GM12865 (cell line): Measurements from ENCODE around the gene SNED1.

Experiments used
- DNase-seq: peaks from one replicate; pipeline ENCODE4 v3.0.0; 2010; ENCODE audit warnings: low read depth
- H3K4me3 ChIP-seq: 2 replicates; pipeline ENCODE4 v1.5.1; 2011; ENCODE audit warnings: mild to moderate bottlenecking, low read depth, low read length, control low read depth
- TF ChIP-seq, protein P1 (sequence below): IDR thresholded peaks from 2 replicates; pipeline ENCODE4 v1.5.1; 2011; ENCODE audit warnings: low read length, control low read depth, low read depth, inconsistent platforms; ENCODE audit not compliant: insufficient read depth; ENCODE audit errors: missing control alignments

SNED1 gene

DNA sequence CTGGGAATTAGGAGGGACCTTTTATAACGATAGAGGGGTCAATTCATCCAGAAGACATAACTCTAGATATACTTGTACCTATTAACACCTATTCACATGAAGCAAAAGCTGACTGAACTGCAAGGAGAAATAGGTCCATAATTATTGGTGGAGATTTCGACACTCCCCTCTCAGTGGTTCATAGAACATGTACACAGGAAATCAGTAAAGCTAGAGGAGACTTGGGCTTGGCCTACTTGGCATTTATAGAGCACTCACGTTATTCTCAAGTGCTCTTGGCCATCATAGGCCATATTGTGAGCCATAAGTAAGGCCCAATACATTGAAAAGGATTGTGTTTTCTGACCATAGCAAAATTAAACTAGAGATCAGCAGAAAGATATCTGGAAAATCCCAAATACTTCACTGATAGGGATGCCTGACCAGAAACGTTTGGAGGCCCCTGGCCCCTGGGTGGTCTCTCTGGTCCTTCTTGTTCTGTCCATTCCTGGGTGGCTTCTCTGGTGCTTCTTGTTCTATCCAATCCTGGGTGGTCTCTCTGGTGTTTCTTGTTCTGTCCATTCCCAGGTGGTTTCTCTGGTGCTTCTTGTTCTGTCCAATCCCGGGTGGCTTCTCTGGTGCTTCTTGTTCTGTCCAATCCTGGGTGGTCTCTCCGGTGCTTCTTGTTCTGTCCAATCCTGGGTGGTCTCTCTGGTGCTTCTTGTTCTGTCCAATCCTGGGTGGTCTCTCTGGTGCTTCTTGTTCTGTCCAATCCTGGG is 49.0 kb downstream of the SNED1 start:
- TF ChIP-seq, protein P1, sequence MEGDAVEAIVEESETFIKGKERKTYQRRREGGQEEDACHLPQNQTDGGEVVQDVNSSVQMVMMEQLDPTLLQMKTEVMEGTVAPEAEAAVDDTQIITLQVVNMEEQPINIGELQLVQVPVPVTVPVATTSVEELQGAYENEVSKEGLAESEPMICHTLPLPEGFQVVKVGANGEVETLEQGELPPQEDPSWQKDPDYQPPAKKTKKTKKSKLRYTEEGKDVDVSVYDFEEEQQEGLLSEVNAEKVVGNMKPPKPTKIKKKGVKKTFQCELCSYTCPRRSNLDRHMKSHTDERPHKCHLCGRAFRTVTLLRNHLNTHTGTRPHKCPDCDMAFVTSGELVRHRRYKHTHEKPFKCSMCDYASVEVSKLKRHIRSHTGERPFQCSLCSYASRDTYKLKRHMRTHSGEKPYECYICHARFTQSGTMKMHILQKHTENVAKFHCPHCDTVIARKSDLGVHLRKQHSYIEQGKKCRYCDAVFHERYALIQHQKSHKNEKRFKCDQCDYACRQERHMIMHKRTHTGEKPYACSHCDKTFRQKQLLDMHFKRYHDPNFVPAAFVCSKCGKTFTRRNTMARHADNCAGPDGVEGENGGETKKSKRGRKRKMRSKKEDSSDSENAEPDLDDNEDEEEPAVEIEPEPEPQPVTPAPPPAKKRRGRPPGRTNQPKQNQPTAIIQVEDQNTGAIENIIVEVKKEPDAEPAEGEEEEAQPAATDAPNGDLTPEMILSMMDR, result no peak
- no peak for DNase-seq
- H3K4me3 ChIP-seq, result no peak overlapping the region

DNA sequence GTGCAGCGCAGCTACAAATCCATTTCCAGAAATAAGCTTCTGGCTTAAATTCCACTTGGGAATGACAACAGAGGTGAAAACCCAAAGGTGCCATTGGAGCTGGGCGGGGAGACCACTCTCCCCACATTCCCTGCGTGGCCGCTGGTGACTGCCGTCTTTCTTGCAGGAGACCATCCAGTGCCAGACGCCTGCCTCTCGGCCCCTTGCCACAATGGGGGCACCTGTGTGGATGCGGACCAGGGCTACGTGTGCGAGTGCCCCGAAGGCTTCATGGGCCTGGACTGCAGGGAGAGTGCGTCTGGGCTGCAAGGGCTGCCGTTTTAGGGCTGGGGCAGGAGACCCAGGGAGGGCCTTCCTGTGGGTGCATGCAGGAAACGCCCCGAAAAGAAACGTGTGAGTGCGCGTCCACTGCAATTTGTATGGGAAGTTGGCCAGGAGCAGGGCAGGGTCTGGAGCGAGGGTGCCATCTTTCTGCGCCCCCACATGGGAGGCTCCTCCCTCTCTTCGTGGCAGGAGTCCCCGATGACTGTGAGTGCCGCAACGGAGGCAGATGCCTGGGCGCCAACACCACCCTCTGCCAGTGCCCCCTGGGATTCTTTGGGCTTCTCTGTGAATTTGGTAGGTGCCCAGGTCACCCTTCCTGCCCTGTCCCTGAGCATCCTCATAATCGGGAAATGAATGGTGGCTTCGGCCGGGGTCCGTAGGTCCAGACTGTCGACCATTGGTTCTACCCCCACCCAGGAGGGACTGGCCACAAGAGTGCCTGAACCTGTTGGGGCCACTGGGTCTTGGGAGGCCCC is 49.9 kb downstream of the SNED1 start:
- H3K4me3 ChIP-seq, result no peak overlapping the region
- TF ChIP-seq, protein P1, result no peak
- DNase-seq, result no peak

DNA sequence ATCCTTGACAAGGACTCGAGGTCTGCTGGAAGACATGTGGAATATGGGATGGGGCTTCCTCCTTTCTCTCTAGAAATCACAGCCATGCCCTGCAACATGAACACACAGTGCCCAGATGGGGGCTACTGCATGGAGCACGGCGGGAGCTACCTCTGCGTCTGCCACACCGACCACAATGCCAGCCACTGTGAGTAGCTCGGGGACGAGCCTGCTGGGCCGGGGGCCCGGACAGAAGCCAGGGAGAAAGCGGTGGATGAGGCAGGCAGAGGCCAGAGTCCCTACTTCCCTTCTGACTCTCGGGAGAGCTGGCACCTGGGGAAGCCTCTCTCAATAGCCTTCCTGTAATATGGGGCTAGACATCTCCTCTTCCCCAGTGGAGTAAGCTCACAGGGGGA is 50.5 kb downstream of the SNED1 start:
- no peak overlapping the region for H3K4me3 ChIP-seq
- TF ChIP-seq, protein P1, result no peak
- DNase-seq, result no peak

DNA sequence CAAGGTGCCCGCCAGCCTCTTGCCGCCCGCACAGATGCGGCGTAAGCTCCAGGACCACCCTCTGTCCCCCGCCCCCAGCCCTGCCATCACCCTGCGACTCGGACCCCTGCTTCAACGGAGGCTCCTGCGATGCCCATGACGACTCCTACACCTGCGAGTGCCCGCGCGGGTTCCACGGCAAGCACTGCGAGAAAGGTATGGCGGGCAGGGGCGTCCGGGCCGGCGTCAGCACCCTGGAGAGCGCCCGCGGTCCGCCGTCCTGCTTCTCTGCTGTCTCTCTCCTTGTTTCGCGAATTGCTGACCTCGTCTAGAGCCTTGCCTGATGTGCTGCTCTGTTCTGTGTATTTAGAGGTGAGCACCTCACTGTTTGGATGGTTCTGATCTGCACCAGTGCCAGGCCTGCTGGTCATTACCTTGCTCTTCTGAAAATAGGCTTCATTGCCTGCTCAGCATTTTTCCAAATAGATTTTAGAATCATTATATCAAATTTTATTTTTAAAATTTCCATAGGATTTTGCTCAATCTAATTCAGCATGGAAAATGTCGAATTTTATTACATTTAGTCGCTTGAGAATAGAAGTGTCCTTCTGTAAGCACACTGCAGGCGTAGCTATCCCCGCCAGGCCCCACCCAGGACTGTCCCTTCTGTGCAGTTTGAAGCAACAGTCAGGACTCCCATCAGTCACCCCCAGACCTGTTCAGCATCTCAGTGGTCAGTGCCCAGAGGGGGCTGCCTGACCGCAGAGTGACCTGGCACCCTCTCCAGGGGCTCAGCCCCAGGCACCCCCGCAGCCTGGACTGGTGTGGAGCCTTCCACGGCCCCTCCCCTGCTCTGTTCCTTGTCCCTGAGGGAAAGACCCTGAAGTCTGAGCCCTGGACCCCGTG is 51.6 kb downstream of the SNED1 start:
- no peak for DNase-seq
- TF ChIP-seq, protein P1, result no peak
- no peak overlapping the region for H3K4me3 ChIP-seq

DNA sequence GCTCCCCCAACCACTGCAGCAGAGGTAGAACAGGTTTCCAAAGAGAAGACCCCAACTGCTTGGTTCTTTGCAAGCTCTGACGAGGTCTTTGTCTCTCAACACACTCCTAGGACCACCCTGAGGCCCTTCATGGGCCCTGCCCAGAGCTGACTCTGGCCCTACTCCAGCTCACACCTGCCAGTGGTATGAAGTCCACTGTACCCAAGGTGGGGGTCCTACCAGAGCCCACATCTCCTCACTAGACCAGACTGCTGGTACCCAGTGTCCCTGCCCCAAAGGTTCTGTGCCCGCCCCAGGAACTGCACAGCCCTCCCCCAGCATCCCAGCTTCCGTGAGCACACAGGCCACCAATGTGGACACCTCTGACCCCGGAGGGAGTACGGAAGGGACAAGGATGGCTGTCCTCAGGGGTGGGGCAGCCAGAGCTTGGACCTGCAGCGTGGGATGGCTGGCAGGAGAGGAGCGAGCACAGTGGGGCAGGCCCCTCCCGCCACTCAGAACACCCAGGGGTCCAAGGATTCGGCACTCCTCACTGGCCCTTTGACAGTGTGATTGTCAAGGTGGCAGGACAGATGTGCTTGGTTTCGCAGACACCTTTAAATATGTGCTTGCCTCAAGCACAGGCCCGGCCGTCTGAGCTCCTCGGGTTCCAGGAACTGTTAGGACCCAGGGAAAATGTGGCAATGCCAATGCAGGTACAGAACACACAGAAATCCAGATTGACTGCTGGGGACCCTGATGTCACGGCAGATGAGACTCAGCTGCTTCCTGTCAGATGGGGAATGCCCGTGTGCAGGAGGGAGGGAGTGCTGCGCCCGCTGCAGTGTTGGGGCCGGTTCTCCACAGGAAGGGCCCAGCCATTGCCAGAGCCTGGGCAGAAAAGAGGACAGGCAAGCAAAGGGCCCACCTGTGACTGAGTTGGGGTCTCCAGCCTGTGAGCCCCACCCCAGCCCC is 52.5 kb downstream of the SNED1 start:
- TF ChIP-seq, protein P1, result no peak
- no peak overlapping the region for H3K4me3 ChIP-seq
- DNase-seq, result no peak
